ENCODE results near the gene ZNF609. TPM values are rescaled to one million over a fixed set of nuclear protein-coding genes. Genes with fewer than 3 reads are reported as not detected.

ZNF609 gene
- total and polyA plus RNA-seq, 2 of the 13 experiments (the other 11 are each of a cell fraction or from before 2014, with no cell fraction given) = 8.9 to 9.9 TPM

DNA sequence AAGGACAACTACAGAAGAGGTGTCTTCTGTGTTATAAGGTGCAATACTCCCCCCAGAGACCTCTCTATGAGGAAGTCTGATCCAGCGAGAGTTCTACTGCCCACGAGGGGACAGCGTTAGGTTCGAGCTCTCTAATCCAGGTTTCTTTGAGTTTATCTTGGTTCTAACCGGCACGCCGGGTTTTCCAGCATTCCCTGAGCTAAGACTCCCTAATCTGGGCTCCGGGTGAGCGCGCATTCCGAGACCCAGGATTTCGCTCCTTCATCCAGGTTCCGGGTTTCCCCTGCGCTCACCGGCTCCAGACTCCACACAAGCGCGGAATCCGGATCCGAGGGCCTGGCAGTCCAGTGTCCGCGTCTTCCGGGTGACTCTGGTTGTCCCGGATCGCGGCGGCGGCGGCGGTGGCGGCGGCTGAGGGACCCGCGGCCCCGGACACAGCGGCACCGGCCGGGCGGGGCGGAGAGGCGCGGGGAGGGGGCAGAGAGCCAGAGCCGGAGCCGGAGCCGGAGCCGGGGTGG, at the start of gene ZNF609 (continued):
- TF ChIP-seq, protein P1, sequence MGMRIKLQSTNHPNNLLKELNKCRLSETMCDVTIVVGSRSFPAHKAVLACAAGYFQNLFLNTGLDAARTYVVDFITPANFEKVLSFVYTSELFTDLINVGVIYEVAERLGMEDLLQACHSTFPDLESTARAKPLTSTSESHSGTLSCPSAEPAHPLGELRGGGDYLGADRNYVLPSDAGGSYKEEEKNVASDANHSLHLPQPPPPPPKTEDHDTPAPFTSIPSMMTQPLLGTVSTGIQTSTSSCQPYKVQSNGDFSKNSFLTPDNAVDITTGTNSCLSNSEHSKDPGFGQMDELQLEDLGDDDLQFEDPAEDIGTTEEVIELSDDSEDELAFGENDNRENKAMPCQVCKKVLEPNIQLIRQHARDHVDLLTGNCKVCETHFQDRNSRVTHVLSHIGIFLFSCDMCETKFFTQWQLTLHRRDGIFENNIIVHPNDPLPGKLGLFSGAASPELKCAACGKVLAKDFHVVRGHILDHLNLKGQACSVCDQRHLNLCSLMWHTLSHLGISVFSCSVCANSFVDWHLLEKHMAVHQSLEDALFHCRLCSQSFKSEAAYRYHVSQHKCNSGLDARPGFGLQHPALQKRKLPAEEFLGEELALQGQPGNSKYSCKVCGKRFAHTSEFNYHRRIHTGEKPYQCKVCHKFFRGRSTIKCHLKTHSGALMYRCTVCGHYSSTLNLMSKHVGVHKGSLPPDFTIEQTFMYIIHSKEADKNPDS (CRISPR knock-in tag; IDR thresholded peaks at IDR 0.05) = no peak
- TF ChIP-seq IKZF4 (CRISPR knock-in tag; IDR thresholded peaks at IDR 0.05; ENCODE audit: borderline replicate concordance, low read depth, not compliant biosample characterization) (no peak), SSRP1 (CRISPR knock-in tag; IDR thresholded peaks at IDR 0.05) (no peak), ZNF326 (CRISPR knock-in tag; IDR thresholded peaks at IDR 0.05; ENCODE audit: borderline replicate concordance) (no peak), PCBP1 (IDR thresholded peaks at IDR 0.05; ENCODE audit: borderline replicate concordance, low read depth, low read length) (0 out of 2 replicates have a peak, but pooled peaks have one; percentile 66), NFKB2 (CRISPR knock-in tag; IDR thresholded peaks at IDR 0.05; ENCODE audit: borderline replicate concordance) (peak; percentile 60; the same call in 1 of the 2 replicates), ZBTB1 (CRISPR knock-in tag; IDR thresholded peaks at IDR 0.05; ENCODE audit: borderline replicate concordance) (no peak), POGZ (CRISPR knock-in tag; IDR thresholded peaks at IDR 0.05) (peak; percentile 78), NFATC3 (CRISPR knock-in tag; IDR thresholded peaks at IDR 0.05) (no peak), ATRX (CRISPR knock-in tag; IDR thresholded peaks at IDR 0.05; ENCODE audit: borderline replicate concordance) (no peak), ZNF775 (CRISPR knock-in tag; IDR thresholded peaks at IDR 0.05; ENCODE audit: borderline replicate concordance) (no peak), NR2F1 (CRISPR knock-in tag; IDR thresholded peaks at IDR 0.05) (peak in 1 of 2 experiments; percentile 18; a peak in 1 of 4 replicates), GATAD1 (CRISPR knock-in tag; IDR thresholded peaks at IDR 0.05) (peak; percentile 66), POLR2AphosphoS2 (IDR thresholded peaks at IDR 0.05; ENCODE audit: low read depth, low read length) (no peak), ZMYM2 (CRISPR knock-in tag; IDR thresholded peaks at IDR 0.05) (no peak), ZNF335 (CRISPR knock-in tag; IDR thresholded peaks at IDR 0.05) (no peak), SMAD1 (CRISPR knock-in tag; IDR thresholded peaks at IDR 0.05; ENCODE audit: borderline replicate concordance, low read depth) (no peak), ZNF33B (CRISPR knock-in tag; IDR thresholded peaks at IDR 0.05) (no peak)
- TF ChIP-seq, protein P2, sequence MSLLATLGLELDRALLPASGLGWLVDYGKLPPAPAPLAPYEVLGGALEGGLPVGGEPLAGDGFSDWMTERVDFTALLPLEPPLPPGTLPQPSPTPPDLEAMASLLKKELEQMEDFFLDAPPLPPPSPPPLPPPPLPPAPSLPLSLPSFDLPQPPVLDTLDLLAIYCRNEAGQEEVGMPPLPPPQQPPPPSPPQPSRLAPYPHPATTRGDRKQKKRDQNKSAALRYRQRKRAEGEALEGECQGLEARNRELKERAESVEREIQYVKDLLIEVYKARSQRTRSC (CRISPR knock-in tag; IDR thresholded peaks at IDR 0.05; ENCODE audit: low read depth) = no peak
- TF ChIP-seq, protein P3, sequence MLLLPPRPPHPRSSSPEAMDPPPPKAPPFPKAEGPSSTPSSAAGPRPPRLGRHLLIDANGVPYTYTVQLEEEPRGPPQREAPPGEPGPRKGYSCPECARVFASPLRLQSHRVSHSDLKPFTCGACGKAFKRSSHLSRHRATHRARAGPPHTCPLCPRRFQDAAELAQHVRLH (CRISPR knock-in tag; IDR thresholded peaks at IDR 0.05; ENCODE audit: borderline replicate concordance, low read depth) = peak; percentile 37; the same call in 1 of the 2 replicates
- TF ChIP-seq, protein P4, sequence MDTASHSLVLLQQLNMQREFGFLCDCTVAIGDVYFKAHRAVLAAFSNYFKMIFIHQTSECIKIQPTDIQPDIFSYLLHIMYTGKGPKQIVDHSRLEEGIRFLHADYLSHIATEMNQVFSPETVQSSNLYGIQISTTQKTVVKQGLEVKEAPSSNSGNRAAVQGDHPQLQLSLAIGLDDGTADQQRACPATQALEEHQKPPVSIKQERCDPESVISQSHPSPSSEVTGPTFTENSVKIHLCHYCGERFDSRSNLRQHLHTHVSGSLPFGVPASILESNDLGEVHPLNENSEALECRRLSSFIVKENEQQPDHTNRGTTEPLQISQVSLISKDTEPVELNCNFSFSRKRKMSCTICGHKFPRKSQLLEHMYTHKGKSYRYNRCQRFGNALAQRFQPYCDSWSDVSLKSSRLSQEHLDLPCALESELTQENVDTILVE (CRISPR knock-in tag; IDR thresholded peaks at IDR 0.05) = peak; percentile 95
- TF ChIP-seq, protein P5, sequence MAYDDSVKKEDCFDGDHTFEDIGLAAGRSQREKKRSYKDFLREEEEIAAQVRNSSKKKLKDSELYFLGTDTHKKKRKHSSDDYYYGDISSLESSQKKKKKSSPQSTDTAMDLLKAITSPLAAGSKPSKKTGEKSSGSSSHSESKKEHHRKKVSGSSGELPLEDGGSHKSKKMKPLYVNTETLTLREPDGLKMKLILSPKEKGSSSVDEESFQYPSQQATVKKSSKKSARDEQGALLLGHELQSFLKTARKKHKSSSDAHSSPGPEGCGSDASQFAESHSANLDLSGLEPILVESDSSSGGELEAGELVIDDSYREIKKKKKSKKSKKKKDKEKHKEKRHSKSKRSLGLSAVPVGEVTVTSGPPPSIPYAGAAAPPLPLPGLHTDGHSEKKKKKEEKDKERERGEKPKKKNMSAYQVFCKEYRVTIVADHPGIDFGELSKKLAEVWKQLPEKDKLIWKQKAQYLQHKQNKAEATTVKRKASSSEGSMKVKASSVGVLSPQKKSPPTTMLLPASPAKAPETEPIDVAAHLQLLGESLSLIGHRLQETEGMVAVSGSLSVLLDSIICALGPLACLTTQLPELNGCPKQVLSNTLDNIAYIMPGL (CRISPR knock-in tag; IDR thresholded peaks at IDR 0.05; ENCODE audit: borderline replicate concordance in 1 of 2, low read depth in 1 of 2) = peak; percentile 41 to 59; a peak in 1 of 4 replicates
